ENCODE results near the gene MAPKAPK3. TPM values are rescaled to one million over a fixed set of nuclear protein-coding genes. Genes with fewer than 3 reads are reported as not detected.

MAPKAPK3 gene
- total RNA-seq, 1 donor from 2014 or later, result 44.7 TPM

DNA sequence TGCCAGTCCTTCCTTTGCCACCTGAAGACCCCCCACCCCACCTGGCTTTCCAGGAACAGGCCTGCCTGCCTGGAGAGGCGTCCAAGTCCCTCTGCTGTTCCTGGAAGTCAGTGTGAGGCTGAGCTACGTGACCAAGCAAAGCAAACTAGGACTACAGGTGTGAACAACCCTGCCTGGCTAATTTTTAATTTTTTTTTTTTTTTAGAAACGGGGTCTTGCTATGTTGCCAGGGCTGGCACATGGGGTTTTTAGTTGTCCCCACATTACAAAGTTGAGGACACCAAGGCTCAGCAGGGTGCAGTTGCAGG lies 30.2 kb upstream of the MAPKAPK3 start:
- no peak for DNase-seq (ENCODE audit: low spot score)

DNA sequence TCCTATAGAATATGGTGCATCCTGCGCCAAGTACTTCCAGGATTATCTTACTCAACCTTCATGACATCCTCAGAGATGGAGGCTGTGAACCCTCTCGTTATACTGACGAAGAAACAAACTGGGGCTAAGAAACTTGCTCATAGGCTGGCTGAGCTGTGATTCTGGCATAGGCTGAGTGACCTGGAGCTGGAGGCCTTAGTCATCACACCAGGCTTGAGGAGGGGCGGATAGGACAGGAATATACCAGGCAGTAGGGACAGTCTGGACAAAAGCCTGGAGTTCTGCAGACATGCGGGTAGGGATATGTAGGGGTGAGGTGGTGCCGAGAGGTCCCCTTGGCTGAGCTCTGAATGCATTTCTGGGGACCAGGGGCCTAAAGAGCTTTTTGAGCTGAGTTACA lies 29.6 kb upstream of the MAPKAPK3 start:
- no peak for DNase-seq (ENCODE audit: low spot score)

DNA sequence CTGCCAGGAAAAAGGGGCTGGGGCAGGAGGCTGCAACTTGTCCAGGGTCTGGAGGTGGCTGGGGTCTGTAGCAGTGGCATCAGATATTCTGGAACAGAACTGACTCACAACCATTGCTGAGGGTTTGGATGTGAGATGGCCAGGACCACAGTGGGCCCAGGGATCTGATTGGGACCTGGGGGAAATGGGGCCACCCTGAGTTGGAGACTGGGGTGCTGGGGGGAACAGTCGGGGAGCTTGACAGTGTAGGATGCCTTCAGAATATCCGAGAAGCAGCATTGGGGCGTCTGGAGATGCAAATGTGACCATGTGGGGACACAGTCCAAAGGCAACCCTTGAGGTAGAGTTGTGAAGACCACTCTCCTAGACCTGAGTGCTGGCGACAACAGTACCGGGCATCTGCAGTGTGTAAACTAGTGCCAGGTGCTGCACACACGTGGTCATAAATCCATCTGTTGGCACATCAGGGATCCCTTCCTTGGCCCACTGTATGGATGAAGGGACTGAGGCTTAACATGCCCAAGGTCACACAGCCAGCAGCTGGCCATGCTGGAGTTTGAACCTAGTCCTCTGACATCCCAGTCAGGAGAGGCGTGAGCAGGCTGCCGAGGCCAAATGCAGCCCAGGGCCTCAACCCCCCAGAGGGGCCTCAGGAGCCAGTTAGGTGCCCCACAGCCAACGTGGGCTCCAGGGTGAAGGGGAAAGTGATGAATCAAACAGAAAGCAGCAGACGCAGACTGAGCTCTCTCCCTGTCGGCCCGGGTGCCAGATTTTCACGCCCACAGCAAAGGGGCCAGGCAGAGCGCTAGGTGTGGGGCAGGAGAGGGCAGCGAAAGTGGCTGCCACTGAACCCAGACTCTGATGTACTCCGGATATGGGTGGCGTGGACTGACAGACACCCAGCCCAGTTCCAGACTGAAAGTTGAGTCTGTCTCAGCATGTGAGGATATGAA lies 28.9 kb upstream of the MAPKAPK3 start:
- no peak for DNase-seq (ENCODE audit: low spot score)

DNA sequence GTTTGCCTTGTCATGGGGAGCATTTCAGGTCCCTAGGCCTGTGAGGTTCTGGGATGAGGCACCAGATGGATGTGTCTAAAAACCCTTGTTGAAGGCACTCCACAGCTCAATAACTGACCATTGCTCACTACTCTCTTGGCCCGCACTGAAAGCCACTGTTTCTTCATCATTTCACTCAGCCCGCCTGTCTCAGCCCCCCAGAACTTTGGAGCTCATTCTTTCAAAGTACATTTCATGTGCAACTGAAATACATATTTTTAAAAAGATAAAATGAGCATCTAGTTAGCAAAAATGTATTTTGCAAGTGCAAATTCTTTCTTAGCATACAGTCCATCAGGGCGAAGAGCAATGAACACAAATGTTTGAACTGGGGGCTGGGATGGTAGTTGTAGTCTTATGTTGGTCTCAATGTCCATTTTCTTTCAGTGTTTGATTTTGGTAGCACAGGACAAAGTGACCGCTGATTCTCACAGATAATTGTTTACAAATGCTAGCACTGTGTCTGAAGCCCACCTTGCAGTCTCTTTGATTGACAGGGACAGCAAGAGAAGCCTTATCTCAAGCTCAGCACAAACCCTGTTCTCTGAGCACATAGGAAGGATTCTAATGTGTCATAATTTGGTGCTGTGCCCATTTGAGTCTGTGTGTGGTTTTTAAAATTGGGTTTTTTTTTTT lies 28.1 kb upstream of the MAPKAPK3 start:
- DNase-seq (ENCODE audit: low spot score), result no peak

DNA sequence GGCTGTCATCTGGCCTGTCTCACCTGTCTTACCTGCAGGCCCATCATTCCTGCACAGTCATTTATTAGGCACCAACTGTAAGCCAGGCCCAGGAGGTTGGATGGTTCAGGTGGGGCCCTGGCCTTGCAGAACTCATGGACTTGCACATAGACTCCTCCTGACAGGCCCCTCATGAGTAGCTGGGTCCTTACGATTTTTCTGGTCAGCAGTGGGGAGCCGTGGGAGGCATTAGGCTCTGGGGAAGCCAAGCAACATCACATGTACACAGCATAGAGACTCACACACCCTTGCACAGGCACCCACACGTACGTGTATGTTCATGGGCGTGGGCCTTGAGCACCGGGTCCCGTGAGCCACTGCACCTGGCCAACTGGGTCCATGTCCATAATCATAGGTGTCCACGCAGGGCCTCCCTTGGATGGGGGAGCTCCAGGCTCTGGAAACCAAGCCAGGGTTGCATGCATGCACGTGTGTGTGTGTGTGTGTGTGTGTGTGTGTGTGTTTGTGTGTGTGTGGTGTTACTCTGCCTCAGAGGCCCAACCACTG lies 25.7 kb upstream of the MAPKAPK3 start:
- DNase-seq (ENCODE audit: low spot score), result no peak

DNA sequence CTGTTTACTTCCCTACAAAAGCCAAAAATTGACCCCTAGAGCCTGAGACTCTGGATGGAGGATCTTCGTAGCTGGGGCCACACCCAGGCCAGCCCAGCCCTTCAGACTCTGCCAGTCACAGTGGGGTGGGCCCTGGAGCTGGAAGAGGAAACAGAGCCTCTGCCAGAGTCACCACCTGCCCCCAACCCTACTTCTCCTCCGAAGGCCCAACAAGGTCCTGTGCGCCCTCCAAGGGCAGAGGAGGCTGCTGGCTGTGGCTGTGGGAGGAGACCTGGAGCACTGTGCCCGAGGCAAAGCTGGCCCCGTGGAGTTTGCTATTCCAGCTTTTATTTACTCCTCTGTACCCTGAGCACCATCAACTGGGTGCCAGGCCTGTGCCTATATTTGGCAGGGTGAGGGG lies 24.4 kb upstream of the MAPKAPK3 start:
- DNase-seq (ENCODE audit: low spot score), result no peak

DNA sequence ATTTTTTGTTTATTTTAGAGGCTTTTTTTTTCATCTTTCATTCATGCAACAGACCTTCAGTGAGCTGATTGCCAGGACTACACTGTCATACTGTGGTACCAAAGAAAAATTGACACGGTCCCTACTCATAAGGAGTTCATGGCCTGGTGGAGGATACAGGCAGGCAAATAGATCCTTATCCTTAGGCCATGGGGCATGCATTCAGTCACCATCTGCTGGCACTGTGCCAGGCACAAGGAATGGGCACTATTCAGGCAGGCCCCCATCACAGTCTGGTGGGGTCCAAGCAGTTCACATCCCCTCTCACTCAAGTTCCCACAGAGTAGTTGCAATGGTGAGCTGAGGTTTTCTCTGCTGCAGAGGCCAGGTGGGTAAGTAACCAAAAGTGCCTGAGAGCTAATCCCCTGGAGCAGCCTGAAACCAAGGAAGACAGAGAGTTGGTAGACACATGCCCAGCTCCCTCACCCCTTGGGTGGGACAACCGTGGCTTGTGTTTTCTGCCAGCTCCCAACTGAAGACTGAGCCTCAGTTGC lies 22.6 kb upstream of the MAPKAPK3 start:
- DNase-seq (ENCODE audit: low spot score), result no peak

DNA sequence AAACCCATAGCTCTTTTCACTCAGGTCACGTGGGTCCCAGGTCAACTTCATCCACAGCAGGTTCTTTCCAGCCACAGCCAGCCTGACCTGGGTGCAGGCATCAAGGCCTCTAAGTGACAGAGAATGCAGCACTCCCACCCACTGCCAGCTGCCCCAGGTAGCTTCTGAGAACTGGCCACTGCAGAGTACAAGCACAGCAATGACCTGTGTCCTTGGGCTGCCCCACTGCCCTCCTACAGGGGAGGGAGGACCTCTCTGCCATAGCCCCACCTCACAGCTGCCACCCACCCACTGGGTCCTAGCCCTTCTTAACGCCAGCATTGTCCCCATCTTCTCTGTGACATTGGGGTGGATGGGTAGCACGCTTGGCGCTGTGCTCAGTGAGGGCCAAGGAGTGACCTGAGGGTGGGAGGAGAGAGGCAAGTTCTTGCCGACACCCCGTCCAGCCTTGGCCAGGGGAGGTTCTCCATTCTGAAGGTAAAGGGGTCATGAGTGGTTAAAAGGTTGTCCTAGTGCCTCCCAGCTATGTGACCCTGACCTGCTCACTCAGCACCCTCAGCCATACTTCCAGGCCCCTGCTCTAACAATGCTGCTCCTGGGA lies 17.7 kb upstream of the MAPKAPK3 start:
- no peak for DNase-seq (ENCODE audit: low spot score)

DNA sequence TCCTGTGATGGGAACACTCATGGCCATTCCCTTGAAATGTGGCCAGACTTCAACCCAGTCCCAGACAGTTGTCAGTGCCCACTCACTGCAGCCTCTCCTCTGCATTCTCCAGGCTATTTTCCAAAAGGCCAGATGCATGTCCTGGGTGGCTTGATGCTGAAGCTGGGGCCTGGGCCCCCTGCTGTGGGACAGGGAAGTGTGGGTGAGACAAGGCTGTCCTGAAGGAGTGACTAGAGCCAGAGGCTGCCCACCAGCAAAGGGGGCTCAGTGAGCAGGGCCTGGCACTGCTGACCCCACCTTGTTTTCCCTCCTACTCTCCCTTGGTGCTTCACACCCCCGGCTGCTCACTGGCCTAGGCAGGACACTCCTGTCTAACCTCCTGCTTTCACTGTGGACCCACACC lies 17.2 kb upstream of the MAPKAPK3 start:
- DNase-seq (ENCODE audit: low spot score), result no peak

DNA sequence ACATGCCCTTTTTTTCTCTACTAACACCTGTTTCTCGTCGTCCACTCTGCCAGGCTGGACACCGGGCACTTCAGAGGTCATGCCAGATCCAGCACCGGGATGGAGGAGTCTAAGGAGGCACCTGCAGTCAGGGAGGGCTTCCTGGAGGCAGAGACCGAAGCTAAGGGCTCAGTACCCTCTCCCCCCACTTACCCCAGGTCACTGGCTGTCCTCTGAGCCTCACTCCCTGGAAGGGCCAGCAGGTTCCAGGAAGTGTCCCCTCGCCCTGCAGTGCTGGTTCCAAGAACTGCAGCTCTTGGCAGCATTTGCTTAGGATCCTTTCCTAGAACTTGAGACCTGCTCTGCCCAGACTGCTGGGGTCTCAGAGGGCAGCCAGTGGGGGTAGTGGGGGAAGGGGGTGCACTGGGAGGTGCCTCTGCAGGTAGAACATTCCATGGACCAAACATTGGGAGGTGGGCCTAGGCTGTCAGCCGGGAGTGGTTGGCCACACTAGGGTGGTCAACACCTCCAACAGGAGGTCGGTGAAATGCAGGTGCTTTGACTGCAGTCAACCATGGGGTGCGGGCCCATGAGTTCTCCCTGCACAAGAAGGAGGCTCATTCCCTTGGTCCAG lies 16.7 kb upstream of the MAPKAPK3 start:
- no peak for DNase-seq (ENCODE audit: low spot score)

DNA sequence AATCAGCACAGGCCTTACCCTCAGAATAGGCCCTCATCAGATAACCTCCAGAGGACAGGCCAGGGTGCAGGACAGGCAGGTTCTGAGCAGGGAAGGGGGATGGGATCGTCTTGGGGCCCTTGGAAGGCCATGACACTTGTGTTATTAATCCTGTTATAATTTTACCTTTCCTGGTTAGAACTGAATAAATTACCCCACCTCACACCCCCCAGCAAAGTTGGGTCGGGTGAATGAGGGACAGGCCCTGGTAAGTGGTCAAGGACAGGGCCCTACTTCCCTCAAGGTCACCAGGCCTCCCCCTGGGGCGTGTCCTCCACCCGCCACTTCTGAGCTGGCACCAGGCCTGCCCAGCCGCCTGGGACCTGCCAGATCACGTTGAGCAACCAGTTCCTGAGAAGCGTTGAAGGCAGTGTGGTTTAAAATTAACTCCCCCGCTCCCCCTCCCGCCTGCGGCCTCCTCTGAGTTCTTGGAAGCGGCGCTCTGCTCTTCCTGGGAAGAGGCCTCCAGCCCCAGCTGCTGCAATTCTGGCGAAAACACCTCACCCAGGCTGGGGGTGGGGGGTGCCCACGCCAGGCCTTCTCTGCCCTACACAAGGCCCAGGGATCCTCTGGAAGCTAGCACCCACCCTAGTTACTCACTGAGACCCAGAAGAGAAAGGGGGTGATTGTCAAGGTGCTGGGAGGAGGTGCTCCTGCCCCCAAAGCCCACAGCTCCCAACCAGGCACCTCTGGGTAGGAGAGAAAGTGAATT lies 15.9 kb upstream of the MAPKAPK3 start:
- peak; percentile 97 for DNase-seq (ENCODE audit: low spot score)

DNA sequence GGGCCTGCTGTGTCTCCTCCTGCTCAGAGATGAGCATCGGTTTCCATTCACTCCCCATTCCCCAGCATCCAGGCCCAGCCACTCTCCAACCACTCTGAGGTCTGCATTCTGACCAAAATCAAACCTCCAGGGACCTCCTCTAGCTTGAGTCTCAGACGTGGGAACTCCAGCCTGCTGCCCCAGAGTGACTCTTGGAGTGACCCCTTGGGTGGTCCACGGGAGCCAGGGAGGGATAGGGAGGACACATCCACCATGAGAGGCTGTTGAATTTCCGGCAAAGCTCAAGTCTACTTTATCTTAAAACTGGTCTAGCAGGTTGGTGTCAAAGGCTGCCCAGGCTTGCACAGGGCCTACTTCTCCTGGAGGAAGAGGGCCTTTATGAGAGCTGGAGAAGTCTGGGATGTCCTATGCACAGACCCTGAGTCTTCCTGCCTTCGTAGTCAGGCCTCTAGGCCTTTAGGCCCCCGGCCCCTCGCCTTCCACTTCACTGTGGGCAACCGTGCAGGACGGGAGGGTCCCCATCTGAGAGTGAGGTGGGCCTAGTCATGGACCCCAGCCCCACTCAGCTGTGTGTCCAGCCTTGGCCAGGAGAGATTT lies 14.3 kb upstream of the MAPKAPK3 start:
- no peak for DNase-seq (ENCODE audit: low spot score)

DNA sequence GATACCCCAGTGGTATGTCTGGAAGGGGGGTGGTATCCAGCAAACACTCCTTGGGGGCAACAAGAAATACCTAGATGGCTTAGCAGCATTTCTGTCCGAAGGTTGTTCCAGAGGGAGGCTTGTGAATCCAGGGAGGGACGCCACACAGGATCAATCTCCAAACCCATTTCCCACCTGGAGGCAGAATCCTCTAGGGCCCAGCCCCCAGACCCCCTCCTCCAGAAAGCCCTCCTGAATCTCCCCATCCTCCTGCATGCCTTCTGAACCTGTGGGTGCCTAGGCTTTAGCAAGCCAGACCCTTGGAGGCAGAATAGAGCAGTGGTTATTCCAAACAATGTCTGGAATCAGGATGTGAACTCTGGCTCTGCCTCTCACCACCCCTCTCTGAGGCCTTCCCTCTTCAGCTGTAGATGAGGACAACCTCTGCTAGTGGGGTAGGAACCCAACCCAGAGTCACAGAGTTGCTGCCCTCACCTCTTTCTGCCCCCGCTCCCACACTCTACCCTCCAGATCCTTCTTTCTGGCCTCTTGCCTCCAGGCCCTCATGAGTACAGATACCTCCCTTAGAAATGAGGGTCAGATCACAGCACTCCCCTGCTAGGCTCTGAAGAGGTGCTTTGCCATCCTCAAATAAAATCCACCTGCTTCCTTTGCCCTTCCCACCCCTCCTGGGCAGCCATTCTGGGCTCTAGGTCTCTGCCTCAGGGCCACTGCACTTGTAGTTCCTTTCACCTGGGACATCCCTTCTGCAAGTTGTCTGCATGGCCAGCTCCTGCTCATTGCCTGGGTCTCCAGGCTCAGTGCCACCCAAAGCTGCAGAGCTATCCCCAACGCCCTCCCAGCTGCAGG lies 13.5 kb upstream of the MAPKAPK3 start:
- no peak for DNase-seq (ENCODE audit: low spot score)

DNA sequence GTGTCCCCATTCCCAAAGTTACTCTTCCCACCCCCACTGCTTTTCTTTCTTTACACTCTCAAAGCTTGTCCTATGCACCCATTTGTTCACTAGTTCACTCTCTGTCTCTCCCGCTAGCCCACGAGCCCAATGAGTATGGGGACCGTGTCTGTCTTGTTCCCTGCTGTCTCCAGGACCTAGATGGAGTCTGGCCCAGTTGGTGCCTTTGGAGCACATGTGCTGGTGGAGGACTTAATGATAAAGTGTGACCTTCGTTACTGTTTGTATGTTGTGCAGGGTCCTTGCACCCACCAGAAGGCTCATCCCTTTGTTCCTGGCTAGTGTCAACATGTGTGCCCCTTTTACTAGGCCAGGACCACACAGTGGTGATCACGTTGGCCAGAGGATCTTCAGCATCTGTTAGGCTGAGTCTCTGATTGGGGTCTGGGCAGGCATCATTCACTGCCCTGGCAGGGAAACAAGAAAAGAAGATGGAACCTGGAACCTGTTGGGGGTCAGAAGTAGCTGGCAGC lies 12.8 kb upstream of the MAPKAPK3 start:
- DNase-seq (ENCODE audit: low spot score), result no peak

DNA sequence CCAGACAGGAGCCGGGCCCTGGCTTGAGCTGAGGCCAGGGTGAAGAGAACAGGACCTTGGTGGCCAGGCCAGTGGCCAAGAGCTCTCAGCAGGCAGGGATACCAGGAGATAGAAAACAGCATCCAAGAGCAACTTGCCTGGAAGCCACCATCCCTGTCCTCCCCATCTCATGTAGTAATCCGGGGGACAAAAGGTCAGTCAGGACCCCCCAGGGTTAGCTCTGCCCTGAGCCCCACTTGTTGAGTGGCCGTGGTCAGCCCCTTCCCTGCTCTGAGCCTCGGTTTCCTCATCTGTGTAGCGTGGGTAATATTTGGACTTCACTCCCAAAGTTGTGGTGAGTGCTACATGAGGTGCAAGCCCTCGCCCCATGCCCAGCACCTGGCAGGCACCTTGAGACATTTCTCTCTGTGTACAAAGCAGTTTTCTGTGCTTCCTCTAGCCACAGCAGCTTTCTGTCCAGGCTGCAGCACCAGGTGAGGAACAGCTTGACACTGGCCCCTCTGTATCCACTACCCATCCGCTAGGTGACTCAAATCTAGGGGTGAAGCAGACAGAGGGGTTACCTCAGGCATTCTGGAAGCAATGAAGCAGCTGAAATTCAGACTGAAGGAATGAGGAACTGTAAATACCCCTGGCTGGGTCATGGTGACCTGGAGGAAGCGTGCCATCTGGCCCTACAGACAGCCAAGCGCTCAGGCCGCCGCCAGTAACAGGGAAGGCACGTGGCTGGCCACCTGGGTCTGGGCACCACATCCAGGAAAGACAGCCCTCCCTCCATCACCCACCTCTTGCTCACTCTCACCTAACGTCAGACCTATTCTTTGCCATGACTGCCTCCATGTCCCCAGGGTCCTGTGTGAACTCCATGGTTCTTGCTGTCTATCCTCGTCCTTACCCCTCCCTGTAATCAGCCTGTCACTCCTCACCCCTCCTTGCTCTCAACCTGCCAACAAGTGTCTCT lies 12.0 kb upstream of the MAPKAPK3 start:
- DNase-seq (ENCODE audit: low spot score), result no peak

DNA sequence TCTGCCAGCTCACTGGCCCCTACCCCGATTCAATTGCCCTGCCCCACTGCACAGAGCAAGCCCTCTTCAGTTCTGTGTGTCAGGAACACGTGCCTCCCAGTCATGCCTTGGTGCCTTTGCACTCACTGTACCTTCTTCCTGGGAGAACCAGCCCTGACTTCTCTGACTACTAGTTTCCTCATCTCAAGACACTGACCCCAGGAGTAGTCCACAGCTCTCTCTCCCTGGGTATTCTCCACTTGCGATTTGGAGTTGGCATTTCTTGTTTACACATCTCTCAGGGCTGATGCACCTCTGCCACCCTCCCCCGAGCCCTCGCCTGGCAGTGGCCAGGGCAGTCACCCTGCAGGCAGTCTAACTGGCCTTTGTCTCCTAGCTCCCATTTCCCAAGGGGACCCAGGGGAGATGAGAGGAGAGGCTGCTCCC lies 11.0 kb upstream of the MAPKAPK3 start:
- DNase-seq (ENCODE audit: low spot score), result no peak

DNA sequence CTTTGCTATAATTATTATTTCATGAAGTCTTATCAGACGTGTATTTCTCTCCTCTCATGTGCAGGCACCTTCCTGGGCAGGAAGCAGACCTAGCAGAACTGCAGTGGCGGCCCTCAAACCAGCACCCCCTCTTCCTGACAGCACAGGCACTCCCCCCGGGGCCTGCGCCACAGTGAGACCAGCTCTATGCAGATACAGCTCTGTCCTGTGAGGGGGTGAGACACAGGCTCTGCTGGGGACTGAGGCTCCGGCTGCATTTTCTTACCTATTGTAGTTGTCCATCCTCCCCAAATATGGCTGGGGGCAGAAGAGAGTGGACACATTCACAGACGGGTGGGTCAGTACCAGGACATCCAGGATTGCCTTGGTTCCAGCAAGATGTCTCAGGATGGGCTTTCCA lies 10.4 kb upstream of the MAPKAPK3 start:
- DNase-seq (ENCODE audit: low spot score), result no peak
